Esophagus muscularis mucosa (tissue), 4 donors: Measurements from ENCODE around the gene PLCB3. TPM values are rescaled to one million over a fixed set of nuclear protein-coding genes. Genes with fewer than 3 reads are reported as not detected.
"Not testable (repeated sequence)": the region's sequence is repeated elsewhere in the genome, so short reads cannot be mapped to it uniquely, and the experiment has no call there.

Experiments
- DNase-seq: peaks from one replicate; pipeline ENCODE4 v3.0.0-alpha.2; 2017; ENCODE audit errors: extremely low spot score
- H3K27ac ChIP-seq, 4 donors: fragments of 200-600 bp; sonication (generic); replicated peaks in 1 of 4; 1 replicate in 3 of 4; 2 replicates in 1 of 4; pipeline ENCODE4 v1.5.1; 2016 to 2019; ENCODE audit warnings: mild to moderate bottlenecking in 1 of 4
- H3K27me3 ChIP-seq, 4 donors: fragments of 200-600 bp; sonication (generic); one replicate each; pipeline versions ENCODE4 v1.5.1 to v1.6.0; 2016 to 2019
- H3K36me3 ChIP-seq, 4 donors: fragments of 200-600 bp; sonication (generic); one replicate each; pipeline ENCODE4 v1.5.1; 2016 to 2019
- H3K4me1 ChIP-seq, 4 donors: fragments of 200-600 bp; sonication (generic); one replicate each; pipeline ENCODE4 v1.5.1; 2016 to 2019
- H3K4me3 ChIP-seq, 4 donors: fragments of 200-600 bp; sonication (generic); 1 replicate in 2 of 4; 2 replicates in 2 of 4; pipeline ENCODE4 v1.5.1; 2016 to 2019; ENCODE audit warnings: mild to moderate bottlenecking in 4 of 4, moderate library complexity in 1 of 4
- H3K9me3 ChIP-seq, 4 donors: fragments of 200-600 bp; sonication (generic); 1 replicate in 3 of 4; 2 replicates in 1 of 4; pipeline ENCODE4 v1.5.1; 2016 to 2019
- CTCF ChIP-seq, 3 experiments: fragments of 200-600 bp in 2 of 3; fragments of 450-650 bp in 1 of 3; sonication (generic) in 2 of 3; IDR thresholded peaks; one replicate each; pipeline ENCODE4 v1.5.1; 2017 to 2019; ENCODE audit warnings: antibody characterized with exemption in 3 of 3, mild to moderate bottlenecking in 2 of 3, moderate library complexity in 1 of 3
- EP300 ChIP-seq: sonication (generic); formaldehyde crosslinking; IDR thresholded peaks from one replicate; pipeline ENCODE4 v1.6.1; 2017; ENCODE audit warnings: antibody characterized with exemption
- POLR2A ChIP-seq: fragments of 450-650 bp; IDR thresholded peaks from one replicate; pipeline ENCODE4 v1.6.1; 2017; ENCODE audit warnings: antibody characterized with exemption, moderate library complexity, mild to moderate bottlenecking, low read depth
- POLR2AphosphoS5 ChIP-seq, 2 donors: sonication (generic); formaldehyde crosslinking; IDR thresholded peaks; one replicate each; pipeline ENCODE4 v1.6.1; 2017; ENCODE audit warnings: antibody characterized with exemption in 2 of 2
- WGBS: methylation state at CpG from one replicate; pipeline ENCODE4 v1.1.5; 2018; 5-methylcytosine and 5-hydroxymethylcytosine counted together
- intact Hi-C: fragments of 100-400 bp; cut with DNase I; formaldehyde crosslinking; loops from one replicate; pipeline ENCODE4 v1.15.1; 2023
- total RNA-seq, 4 donors: library from RNA; depleted of rRNA; stranded (reverse); fragments of >200 nt; gene quantifications; one replicate each; pipeline versions ENCODE4 v1.1.0 to v1.2.1, GENCODE V29; 2016

PLCB3 gene
- total RNA-seq, 4 donors from 2014 or later, result 18.9 to 36.5 (median 25.3) TPM

DNA sequence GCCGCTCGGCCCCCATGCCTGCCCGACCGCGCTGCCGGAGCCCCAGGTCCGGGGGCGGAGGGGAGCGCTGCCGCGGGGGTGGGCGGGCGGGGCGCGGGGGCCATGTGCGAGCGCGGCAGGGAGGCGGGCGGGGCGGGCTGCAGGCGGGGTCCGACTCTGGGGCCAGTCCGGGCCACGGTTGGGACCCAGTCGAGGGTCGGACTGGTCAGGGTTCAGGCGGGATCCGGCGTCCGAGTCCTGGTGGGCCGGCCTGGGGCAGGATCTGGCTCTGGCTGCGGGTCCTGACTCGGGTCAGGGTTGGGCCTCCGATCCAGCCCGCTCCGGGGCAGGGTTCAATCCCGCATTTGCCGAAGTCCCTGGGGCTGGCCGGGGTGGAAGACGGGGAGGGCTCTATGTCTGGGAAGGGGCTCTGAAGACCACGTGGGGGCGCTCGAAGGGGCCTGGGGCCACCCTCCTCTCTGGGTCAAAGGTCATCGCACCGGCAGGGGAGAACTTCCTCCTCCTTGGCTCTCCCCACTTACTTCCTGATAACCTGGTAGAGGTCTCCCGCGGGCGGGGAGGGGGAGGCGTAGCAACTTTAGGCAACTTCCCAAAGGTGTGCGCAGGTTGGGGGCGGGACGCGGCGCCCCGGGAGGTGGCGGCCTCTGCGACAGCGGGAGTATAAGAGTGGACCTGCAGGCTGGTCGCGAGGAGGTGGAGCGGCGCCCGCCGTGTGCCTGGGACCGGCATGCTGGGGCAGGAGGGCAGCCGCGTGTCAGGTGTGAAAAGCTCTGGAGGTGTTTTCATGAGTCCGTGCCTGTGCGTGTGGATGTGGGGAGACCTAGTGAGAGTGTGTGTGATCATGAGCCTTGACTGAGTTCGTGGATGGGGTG lies 54.6 kb downstream of the PLCB3 start:
- H3K27me3 ChIP-seq, result peaks cover 0 to 25% (median 6%) of the 10 kb centered on the region in 4 donors
- DNase-seq, result peak; percentile 94
- peak overlapping the region; percentile 89 to 98 (median 92) for H3K27ac ChIP-seq
- H3K4me1 ChIP-seq, result peaks cover 17 to 47% (median 43%) of the 10 kb centered on the region in 4 donors
- H3K9me3 ChIP-seq, result no peaks in the 10 kb centered on the region
- H3K4me3 ChIP-seq, result peak overlapping the region; percentile 69 to 84 (median 78)
- WGBS, result 2% methylated on average over 31 of the region's 71 CpGs
- TF ChIP-seq CTCF (IDR thresholded peaks at IDR 0.05), result peak in 1 of 3 experiments; percentile 10
- TF ChIP-seq POLR2AphosphoS5 (IDR thresholded peaks at IDR 0.05), result no peak
- no peak for TF ChIP-seq EP300
- intact Hi-C loops, result no loop called here
- H3K36me3 ChIP-seq, result peaks cover 0 to 9% (median under 1%) of the 10 kb centered on the region in 4 donors

GRCh38 chr11:64306563-64306875 lies 55.2 kb downstream of the PLCB3 start:
- no peak for DNase-seq
- Histone ChIP-seq H3K36me3 (peaks cover 0 to 11% (median 2%) of the 10 kb centered on the region in 4 donors), H3K9me3 (no peaks in the 10 kb centered on the region), H3K4me3 (peak overlapping the region; percentile 69 to 84 (median 78)), H3K4me1 (peaks cover 17 to 41% (median 38%) of the 10 kb centered on the region in 4 donors), H3K27me3 (peaks cover 0 to 20% (median 5%) of the 10 kb centered on the region in 4 donors), H3K27ac (peak overlapping the region; percentile 89 to 98 (median 92))
- no peak for TF ChIP-seq POLR2AphosphoS5 (IDR thresholded peaks at IDR 0.05)
- TF ChIP-seq EP300, result no peak
- TF ChIP-seq POLR2A, result no peak
- no peak for TF ChIP-seq CTCF (IDR thresholded peaks at IDR 0.05)
- WGBS, result 26% methylated on average over 9 of the region's 9 CpGs
- intact Hi-C loops, result no loop called here

DNA sequence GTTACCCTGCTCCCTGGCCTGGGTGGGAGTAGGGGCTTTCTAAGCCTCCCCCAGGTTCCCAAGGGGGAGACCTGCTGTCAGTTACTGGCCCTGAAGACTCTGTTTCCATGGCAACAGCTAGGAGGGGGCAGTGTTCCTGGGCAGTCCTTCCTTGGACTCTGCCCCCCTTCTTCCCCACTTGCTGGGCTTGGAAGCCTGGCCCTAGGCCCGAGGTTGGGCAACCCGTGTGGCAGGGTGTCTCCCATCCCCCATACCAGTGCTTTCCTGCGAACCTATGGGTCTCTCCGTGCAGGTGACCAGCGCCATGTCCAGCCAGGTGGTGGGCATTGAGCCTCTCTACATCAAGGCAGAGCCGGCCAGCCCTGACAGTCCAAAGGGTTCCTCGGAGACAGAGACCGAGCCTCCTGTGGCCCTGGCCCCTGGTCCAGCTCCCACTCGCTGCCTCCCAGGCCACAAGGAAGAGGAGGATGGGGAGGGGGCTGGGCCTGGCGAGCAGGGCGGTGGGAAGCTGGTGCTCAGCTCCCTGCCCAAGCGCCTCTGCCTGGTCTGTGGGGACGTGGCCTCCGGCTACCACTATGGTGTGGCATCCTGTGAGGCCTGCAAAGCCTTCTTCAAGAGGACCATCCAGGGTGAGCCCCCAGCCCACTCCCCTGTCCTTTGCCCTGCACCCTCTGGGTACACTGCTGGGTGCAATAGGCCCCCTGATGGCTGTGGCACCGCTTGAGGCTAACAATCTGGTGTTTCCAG lies 55.7 kb downstream of the PLCB3 start:
- Histone ChIP-seq H3K27ac (peak overlapping the region; percentile 89 to 98 (median 92)), H3K27me3 (peaks cover 0 to 15% (median 2%) of the 10 kb centered on the region in 4 donors), H3K36me3 (peaks cover 0 to 11% (median 2%) of the 10 kb centered on the region in 4 donors), H3K4me3 (peak overlapping the region; percentile 69 to 84 (median 78)), H3K4me1 (peaks cover 17 to 40% (median 36%) of the 10 kb centered on the region in 4 donors), H3K9me3 (no peaks in the 10 kb centered on the region)
- 100% methylated on average over 1 of the region's 15 CpGs for WGBS
- DNase-seq, result no peak
- TF ChIP-seq POLR2AphosphoS5 (IDR thresholded peaks at IDR 0.05) (peak in 1 of 2 donors; percentile 9), CTCF (IDR thresholded peaks at IDR 0.05) (no peak)
- intact Hi-C loops, result no loop called here

GRCh38 chr11:64307795-64308194 lies 56.5 kb downstream of the PLCB3 start:
- Histone ChIP-seq H3K27ac (peak overlapping the region in 2 of 4 donors; percentile 91 to 93), H3K4me1 (peaks cover 23 to 43% (median 42%) of the 10 kb centered on the region in 4 donors), H3K36me3 (peaks cover 0 to 11% (median 2%) of the 10 kb centered on the region in 4 donors)
- intact Hi-C loops, H3K27me3 ChIP-seq, H3K4me3 ChIP-seq, H3K9me3 ChIP-seq, DNase-seq: not testable (repeated sequence)
- 88% methylated on average over 5 of the region's 5 CpGs for WGBS

GRCh38 chr11:64312947-64313346 lies 61.6 kb downstream of the PLCB3 start:
- intact Hi-C loops, result no loop called here

More at GRCh38 chr11:64312947-64313346, 61.6 kb downstream of the PLCB3 start:
- Histone ChIP-seq H3K4me3 (no peak overlapping the region), H3K9me3 (no peaks in the 10 kb centered on the region), H3K4me1 (peaks cover 14 to 41% (median 31%) of the 10 kb centered on the region in 4 donors), H3K27me3 (no peaks in the 10 kb centered on the region), H3K27ac (peak overlapping the region; percentile 50 to 73 (median 66)), H3K36me3 (peaks cover 12 to 42% (median 34%) of the 10 kb centered on the region in 4 donors)
- WGBS, result 89% methylated on average over 10 of the region's 10 CpGs
- TF ChIP-seq POLR2AphosphoS5 (IDR thresholded peaks at IDR 0.05), result no peak
- no peak for TF ChIP-seq POLR2A
- TF ChIP-seq EP300, result no peak
- TF ChIP-seq CTCF (IDR thresholded peaks at IDR 0.05), result no peak
- no peak for DNase-seq
